Measurements from ENCODE around the gene TNIP1. TPM values are rescaled to one million over a fixed set of nuclear protein-coding genes. Genes with fewer than 3 reads are reported as not detected.
A peak's percentile ranks its signal among the peaks of the same experiment; 100 is the strongest.

TNIP1 gene
- total RNA-seq, 1 donor from 2014 or later: 512 TPM

GRCh38 chr5:151097820-151098767 lies 17.3 kb upstream of the TNIP1 start:
- Mint-ChIP-seq H3K4me1 (peaks cover 78% of the 10 kb centered on the region), H3K36me3 (ENCODE audit: low read depth) (peaks cover 42% of the 10 kb centered on the region), H3K9me3 (no peaks in the 10 kb centered on the region), H3K27me3 (no peaks in the 10 kb centered on the region), H3K27ac (peak overlapping the region; percentile 76), H3K4me3 (no peak overlapping the region)
- ChIA-PET CTCF (interaction anchor here (1.4 to 3.8 kb wide), 4 partner anchors 11 to 140 kb away, joined by 3 to 22 read pairs (median 14); no protein-coding TSS in a partner anchor), POLR2A (interaction anchor here (0.5 to 6.0 kb wide), 15 partner anchors 8 to 51 kb away, joined by 3 to 90 read pairs (median 5); partner anchors contain the start of gene TNIP1)
- DNase-seq (no peak), ATAC-seq (ENCODE audit: low read depth) (no peak)
- TF ChIP-seq CTCF (IDR thresholded peaks at IDR 0.05): no peak
- intact Hi-C loops (cut with micrococcal nuclease): loop anchor here (1.0 kb wide), 2 partner anchors 13 to 17 kb away; no protein-coding TSS in a partner anchor

- ChIA-PET POLR2A (interaction anchor here (1.1 to 6.0 kb wide), 6 partner anchors 12 to 141 kb away, joined by 3 to 90 read pairs (median 23); partner anchors contain the start of gene TNIP1), CTCF (interaction anchor here (1.2 to 3.5 kb wide), 5 partner anchors 16 to 68 kb away, joined by 3 to 22 read pairs (median 4); no protein-coding TSS in a partner anchor)
- no peaks in the 10 kb centered on the region for H3K9me3 Mint-ChIP-seq
- no peaks in the 10 kb centered on the region for H3K27me3 Mint-ChIP-seq
- no peak overlapping the region for H3K4me3 Mint-ChIP-seq
- peaks cover 32% of the 10 kb centered on the region for H3K36me3 Mint-ChIP-seq (ENCODE audit: low read depth)
- peaks cover 86% of the 10 kb centered on the region for H3K4me1 Mint-ChIP-seq
- no peak for ATAC-seq (ENCODE audit: low read depth)
- intact Hi-C loops (cut with micrococcal nuclease): no loop called here
- peak overlapping the region; percentile 66 for H3K27ac Mint-ChIP-seq
- no peak for DNase-seq
- TF ChIP-seq CTCF (IDR thresholded peaks at IDR 0.05): no peak
Observed at GRCh38 chr5:151097061-151097460, 16.2 kb upstream of the TNIP1 start.

GRCh38 chr5:151096001-151096373 lies 15.2 kb upstream of the TNIP1 start:
- Mint-ChIP-seq H3K4me3 (peak overlapping the region; percentile 48), H3K4me1 (peaks cover 94% of the 10 kb centered on the region), H3K27ac (peak overlapping the region; percentile 82), H3K36me3 (ENCODE audit: low read depth) (peaks cover 22% of the 10 kb centered on the region), H3K9me3 (no peaks in the 10 kb centered on the region), H3K27me3 (no peaks in the 10 kb centered on the region)
- DNase-seq: no peak
- intact Hi-C loops (cut with micrococcal nuclease): no loop called here
- ChIA-PET CTCF (interaction anchor here (1.2 to 2.8 kb wide), 5 partner anchors 18 to 69 kb away, joined by 3 to 11 read pairs (median 4); no protein-coding TSS in a partner anchor), POLR2A (interaction anchor here (0.7 to 6.0 kb wide), 11 partner anchors 11 to 142 kb away, joined by 3 to 90 read pairs (median 6); partner anchors contain the start of gene TNIP1)
- no peak for ATAC-seq (ENCODE audit: low read depth)
- TF ChIP-seq CTCF (IDR thresholded peaks at IDR 0.05): no peak

- ATAC-seq (ENCODE audit: low read depth): no peak
- no peaks in the 10 kb centered on the region for H3K9me3 Mint-ChIP-seq
- peaks cover 17% of the 10 kb centered on the region for H3K36me3 Mint-ChIP-seq (ENCODE audit: low read depth)
- H3K27me3 Mint-ChIP-seq: no peaks in the 10 kb centered on the region
- no peak for TF ChIP-seq CTCF (IDR thresholded peaks at IDR 0.05)
- intact Hi-C loops (cut with micrococcal nuclease): no loop called here
- no peak for DNase-seq
- peaks cover 91% of the 10 kb centered on the region for H3K4me1 Mint-ChIP-seq
- H3K4me3 Mint-ChIP-seq: peak overlapping the region; percentile 48
- ChIA-PET CTCF (interaction anchor here (1.4 to 2.8 kb wide), 4 partner anchors 18 to 69 kb away, joined by 4 to 11 read pairs (median 6); no protein-coding TSS in a partner anchor), POLR2A (interaction anchor here (0.7 to 6.0 kb wide), 9 partner anchors 10 to 43 kb away, joined by 3 to 90 read pairs (median 6); partner anchors contain the start of gene TNIP1)
- H3K27ac Mint-ChIP-seq: peak overlapping the region; percentile 94
Observed at GRCh38 chr5:151095341-151096000, 14.6 kb upstream of the TNIP1 start.
